Dermis microvascular lymphatic vessel endothelial cell (primary cell): Measurements from ENCODE around the gene NBAS. TPM values are rescaled to one million over a fixed set of nuclear protein-coding genes. Genes with fewer than 3 reads are reported as not detected.
"Not testable (repeated sequence)": the region's sequence is repeated elsewhere in the genome, so short reads cannot be mapped to it uniquely, and the experiment has no call there.

ENCODE experiments used
- DNase-seq, 2 donors: peaks; one replicate each; pipeline versions ENCODE4 v3.0.0 to v3.0.0-alpha.2; 2010; ENCODE audit warnings: low read depth in 2 of 2
- total RNA-seq: library from RNA; depleted of rRNA; stranded (reverse); fragments of >200 nt; gene quantifications from 2 replicates; pipeline ENCODE4 v1.2.1, GENCODE V29; 2014

NBAS gene
- total RNA-seq, 1 donor from 2014 or later, result 69.8 TPM

DNA sequence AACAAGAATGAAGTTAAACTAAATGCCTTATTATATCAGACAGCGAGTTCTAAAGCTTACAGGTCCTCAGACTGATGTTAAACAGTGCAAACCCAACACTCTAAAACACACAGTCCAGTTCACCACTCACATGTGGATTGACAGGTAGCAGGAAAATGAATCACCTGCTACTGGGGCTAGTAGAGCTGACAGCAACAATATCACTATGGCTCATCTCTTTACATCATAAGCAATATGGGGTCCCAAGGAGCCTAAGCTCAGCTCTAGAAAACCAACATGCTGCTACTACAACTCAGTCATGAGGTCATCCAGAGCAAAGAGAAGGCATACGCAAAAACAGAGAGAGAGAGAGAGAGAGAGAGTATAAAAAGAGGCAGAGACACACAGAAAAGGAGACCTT is 145.4 kb downstream of the NBAS start:
- DNase-seq, result no peak

DNA sequence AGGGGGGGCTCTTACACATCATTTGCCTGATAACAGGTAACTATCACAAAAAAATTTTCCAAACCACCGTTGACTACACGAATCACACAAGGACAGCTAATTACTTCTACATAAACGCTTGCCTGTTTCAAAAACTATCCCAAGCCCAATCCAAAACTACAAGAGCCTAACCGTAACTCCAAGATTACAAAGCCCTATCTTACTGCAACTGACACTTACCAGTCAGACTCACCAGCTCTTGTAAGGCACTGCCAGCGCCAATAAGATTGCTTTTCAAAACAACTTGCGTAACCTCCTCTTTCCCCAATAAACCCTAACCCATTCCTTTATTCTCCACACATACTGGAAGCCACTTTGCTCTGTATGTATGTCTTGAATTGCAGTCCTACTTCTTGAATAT is 148.4 kb downstream of the NBAS start:
- DNase-seq, result no peak

DNA sequence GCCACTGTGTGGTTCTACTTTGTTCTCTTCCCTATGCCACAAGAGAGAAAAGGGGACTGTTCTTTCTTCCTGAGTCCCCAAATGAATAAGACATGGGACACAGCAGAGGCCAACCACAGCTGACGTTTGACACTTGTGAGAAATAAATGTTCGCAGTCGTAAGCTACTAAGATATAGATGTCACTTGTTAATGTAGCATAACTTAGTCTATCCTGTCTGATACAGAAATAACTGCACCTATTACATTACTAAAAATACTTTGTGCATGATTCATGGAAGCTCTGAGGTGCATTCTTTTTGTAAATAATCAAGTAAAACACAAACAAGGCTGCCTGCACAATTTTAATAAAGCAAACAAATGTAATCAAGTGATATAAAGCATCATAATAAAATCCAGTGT is 148.8 kb downstream of the NBAS start:
- no peak for DNase-seq

- DNase-seq, result no peak
These were observed 150.2 kb downstream of the NBAS start for GRCh38 chr2:15410884-15411283.

DNA sequence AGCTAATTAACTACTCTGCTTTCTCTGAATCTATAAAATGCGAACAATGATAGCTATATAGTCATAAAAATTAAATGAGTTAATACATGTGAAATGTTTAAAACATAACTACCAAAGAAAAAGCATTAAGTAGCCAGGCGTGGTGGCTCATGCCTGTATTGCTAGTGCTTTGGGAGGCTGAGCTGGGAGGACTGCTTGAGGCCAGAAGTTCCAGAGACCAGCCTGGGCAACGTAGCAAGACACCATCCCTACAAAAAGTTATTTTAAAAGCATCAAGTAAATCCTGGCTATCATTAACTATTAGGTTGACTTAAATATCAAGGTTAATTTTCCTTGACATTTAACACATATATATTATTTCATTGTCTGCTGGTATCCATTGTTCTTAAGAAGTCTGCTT is 152.4 kb downstream of the NBAS start:
- DNase-seq, result no peak

DNA sequence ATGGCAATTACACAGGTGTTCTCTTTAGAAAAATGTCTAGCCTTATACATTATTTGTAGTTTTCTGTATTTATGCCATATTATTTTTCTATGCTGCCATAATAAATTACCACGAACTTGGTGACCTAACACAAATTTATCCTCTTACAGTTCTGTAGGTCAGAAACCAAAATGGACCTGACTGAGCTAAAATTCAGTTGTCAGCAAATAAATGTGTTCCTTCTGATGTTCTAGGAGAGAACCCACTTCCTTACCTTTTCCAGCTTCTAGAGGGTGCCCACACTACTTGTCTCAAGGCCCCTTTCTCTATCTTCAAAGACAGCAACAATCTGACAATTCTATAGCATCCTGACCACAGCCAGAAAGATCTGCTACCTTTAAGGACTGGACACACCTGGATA is 153.5 kb downstream of the NBAS start:
- DNase-seq, result no peak

DNA sequence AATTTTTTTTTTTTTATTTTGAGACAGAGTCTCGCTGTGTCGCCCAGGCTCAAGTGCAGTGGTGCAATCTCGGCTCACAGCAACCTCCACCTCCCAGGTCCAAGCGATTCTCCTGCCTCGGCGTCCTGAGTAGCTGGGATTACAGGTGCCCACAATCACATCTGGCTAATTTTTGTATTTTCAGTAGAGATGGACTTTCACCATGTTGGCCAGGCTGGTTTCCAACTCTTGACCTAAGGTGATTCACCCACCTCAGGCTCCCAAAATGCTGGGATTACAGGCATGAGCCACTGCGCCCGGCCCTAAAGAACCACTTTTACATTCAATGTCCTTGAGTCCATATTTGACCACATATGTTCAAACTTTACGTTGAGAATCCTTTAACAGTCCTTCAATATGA is 156.6 kb downstream of the NBAS start:
- not testable (repeated sequence) for DNase-seq

DNA sequence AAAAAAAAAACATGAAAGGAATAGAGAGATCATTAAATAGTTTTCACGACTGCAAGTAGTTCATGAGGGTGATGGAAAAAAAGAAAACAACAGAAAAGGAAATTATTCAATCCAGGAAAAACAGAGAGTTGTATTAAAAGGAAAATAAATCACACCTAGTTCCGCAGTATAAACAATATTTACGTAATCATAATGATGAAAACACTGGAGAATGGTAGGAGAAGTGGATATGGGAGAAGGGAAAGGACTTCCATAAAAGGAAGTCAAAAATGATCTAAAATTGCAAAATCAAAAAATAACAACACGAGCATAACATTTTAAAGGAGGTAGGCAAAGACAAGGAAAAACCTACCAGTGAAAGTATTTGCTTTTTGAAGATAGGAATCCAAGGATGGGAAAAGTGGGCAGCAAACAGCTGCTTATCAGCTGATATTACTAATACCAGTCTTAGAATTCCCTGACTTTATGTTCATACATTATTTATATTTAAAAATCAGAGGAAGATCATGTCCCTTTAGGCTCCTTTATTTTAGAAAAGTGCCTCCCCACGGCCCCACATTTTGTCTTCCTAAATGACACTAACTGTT is 160.8 kb downstream of the NBAS start:
- DNase-seq, result peak; percentile 23 to 29

- no peak for DNase-seq
These were observed 161.9 kb downstream of the NBAS start for GRCh38 chr2:15399241-15399640.

- no peak for DNase-seq
These were observed 169.4 kb downstream of the NBAS start for GRCh38 chr2:15391751-15392150.

DNA sequence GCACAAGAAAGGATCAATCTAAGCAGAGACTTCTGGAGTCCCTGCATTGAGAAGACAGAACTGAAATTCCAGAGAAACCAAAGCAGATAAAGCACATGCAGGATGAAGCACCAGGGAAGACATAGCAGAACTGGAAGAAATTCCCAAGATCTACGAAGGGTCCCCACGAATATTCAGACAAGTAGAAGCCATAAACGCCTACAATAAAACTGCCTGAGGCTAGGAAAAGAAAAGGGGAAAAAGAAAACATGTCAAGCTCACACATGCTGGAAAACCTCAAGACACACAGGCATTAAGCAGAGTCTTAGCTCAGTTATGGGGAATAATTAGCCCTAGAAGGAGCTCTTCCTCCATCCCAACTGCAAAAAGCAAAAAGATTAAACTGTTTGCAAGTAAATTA is 171.2 kb downstream of the NBAS start:
- DNase-seq, result no peak

DNA sequence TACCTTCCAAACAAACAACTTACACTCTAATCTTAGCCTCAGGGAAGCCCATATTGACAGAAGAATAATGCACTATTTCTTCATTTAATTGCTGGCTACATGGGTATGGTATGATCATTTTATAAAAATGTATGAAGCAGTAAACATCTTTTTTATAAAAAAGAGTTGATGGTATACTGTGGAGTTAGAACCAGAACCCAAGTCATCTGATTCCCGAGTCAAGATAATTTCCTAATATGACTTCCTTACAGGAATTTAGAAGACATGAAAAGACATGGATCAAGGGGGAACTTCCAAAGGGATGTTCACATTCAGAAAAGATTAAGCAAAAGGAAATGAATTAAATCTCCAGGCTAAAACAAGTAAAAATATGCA is 171.8 kb downstream of the NBAS start:
- DNase-seq, result no peak

- DNase-seq, result no peak
These were observed 172.5 kb downstream of the NBAS start for GRCh38 chr2:15388406-15389325.

DNA sequence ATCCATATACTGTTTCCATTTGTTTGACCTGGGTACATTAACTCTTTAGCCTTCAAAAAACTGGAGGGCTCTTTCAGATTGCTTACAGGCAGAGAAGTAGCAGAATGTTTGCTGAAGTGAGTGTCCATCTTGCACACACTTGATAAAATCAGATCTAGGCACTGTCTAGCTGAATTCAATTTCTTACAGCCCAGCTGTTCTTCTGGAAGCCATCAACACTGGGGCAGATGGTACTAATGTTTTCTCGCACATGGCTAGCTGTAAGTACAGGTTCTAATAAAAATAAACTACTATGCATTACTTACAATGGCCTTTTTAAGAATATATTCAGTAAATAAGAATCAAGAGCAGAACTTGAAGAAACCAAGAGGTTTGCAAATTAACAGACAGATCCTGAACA is 175.9 kb downstream of the NBAS start:
- DNase-seq, result no peak

DNA sequence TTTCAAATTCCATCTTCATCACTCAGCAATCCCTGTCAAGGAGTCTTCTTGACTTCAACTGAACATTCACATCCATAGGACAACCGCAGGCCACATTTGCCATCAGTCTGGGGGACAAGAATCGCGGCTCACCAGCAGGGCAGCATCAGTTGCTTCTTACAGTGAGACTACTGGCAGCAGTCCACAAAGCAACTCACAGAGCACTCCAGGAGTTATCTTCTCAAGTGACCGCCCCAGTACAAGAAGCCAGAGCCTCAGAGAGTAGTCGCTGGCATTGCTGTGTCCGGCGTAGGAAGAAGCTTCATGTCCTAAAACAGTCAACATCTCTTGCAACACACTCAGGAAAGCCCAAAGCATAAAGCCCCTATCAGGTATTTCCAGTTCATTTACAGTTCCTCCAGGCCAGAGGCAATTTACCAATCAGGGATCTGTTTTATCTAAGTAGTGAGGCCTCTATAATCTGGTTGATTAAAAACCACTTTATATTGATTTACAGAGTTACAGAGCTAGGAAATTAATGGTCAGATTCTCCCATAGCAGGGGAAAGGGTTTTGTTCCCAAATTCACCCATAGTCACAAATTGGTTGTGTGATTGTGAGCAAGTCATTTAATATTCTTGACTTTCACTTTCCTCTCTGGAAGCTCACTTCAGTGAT is 177.3 kb downstream of the NBAS start:
- no peak for DNase-seq

DNA sequence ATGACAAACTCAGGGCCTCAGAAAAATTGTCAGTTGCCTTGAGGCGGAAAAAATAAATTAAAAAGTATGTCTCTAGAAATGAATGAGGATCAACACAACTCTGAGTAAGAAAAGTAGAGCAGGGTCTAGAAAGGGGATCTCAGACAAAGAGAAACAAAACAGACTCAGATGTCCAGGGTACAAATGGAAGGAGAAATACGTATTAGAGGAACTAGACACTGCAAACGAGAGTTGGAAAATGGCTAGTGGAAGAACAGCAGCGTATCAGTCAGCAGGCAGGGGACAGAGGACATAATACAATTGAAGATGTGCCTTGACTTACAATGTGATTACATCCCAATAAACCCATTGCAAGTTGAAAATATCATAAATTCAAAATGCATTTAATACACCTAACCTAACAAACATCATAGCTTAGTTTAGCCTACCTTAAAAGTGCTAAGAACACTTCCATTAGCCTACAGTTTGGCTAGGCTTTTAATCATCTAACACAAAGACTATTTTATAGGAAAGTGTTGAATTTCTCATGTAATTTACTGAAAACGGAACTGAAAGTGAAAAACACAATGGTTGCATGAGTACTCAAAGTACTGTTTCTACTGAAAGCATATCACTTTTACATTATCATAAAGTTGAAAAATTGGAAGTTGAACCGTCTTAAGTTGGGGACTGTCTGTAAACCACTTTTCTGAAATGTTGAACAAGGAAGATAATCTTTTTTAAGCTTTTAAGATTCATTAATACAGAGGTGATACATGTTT is 182.8 kb downstream of the NBAS start:
- no peak for DNase-seq

- DNase-seq, result no peak
These were observed 183.9 kb downstream of the NBAS start for GRCh38 chr2:15377202-15377601.

- DNase-seq, result no peak
These were observed 189.1 kb downstream of the NBAS start for GRCh38 chr2:15372019-15372418.

DNA sequence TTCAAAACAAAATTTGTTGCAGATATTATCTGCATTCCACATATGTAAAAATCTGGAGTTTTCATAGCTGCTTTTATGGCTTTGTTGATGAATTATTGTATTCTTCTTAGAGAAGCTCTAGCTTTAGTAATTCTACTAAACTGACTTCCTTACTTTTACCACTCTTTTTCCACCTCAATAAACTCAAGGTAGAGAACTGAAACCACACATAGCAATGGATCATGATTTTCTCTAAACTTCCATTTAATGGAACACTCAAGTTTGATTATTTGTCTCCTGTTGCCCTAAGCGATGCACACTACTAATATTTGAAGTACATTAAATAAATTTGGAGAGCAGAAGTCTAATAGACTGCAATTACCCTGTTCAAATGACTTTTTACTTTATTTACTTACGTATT is 192.0 kb downstream of the NBAS start:
- no peak for DNase-seq

GRCh38 chr2:15367715-15368114 is 193.4 kb downstream of the NBAS start:
- no peak for DNase-seq

- DNase-seq, result no peak
These were observed 193.9 kb downstream of the NBAS start for GRCh38 chr2:15367205-15367604.

DNA sequence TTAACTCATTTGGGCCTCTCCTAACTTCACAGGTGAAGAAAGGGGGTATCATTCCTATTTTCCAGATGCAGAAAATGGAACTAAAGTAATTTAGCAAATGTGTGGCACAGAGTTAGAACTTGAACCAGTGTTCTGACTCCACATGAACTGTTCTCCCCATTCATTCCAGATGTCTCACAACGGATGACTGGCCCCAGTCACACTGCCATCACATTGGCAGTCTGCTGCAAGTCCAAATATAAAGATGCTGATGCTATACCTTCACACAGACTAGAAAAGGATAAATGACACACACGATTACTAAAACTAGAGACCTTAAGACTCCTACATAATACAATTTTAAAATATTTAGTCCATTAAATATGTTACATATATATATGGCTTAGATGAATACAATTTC is 195.7 kb downstream of the NBAS start:
- no peak for DNase-seq
